ENCODE results near the gene CNP. TPM values are rescaled to one million over a fixed set of nuclear protein-coding genes. Genes with fewer than 3 reads are reported as not detected.
A peak's percentile ranks its signal among the peaks of the same experiment; 100 is the strongest.
"Not testable (repeated sequence)": the region's sequence is repeated elsewhere in the genome, so short reads cannot be mapped to it uniquely, and the experiment has no call there.

CNP gene
- total RNA-seq, 1 donor: 87.6 TPM

GRCh38 chr17:42009170-42009569 is 42.6 kb downstream of the CNP start:
- DNase-seq (ENCODE audit: insufficient read length, low spot score, missing footprints): no peak
- Histone ChIP-seq H3K4me2 (ENCODE audit: insufficient read depth, low read length) (no peak overlapping the region), H3K27me3 (ENCODE audit: insufficient read depth, low read length) (no peaks in the 10 kb centered on the region), H3K4me3 (ENCODE audit: insufficient read depth, low read length) (no peak overlapping the region), H2AFZ (ENCODE audit: low read length) (no peak overlapping the region), H3K27ac (ENCODE audit: low read depth, low read length) (peak overlapping the region; percentile 41), H3K9me3 (ENCODE audit: low read depth, low read length) (no peaks in the 10 kb centered on the region), H3K36me3 (ENCODE audit: insufficient read depth, low read length) (peaks cover 4% of the 10 kb centered on the region), H3K79me2 (ENCODE audit: insufficient read depth, low read length) (peaks cover 94% of the 10 kb centered on the region), H3K4me1 (ENCODE audit: insufficient read depth, low read length) (peaks cover 63% of the 10 kb centered on the region), H4K20me1 (ENCODE audit: insufficient read depth, low read length) (peaks cover 35% of the 10 kb centered on the region)
- TF ChIP-seq CTCF (IDR thresholded peaks at IDR 0.05; ENCODE audit: extremely low read depth, low read depth, low read length): peak; percentile 45

- Histone ChIP-seq H4K20me1 (ENCODE audit: insufficient read depth, low read length) (peaks cover 24% of the 10 kb centered on the region), H3K79me2 (ENCODE audit: insufficient read depth, low read length) (peaks cover 94% of the 10 kb centered on the region), H3K4me1 (ENCODE audit: insufficient read depth, low read length) (peaks cover 51% of the 10 kb centered on the region), H3K4me2 (ENCODE audit: insufficient read depth, low read length) (peak overlapping the region; percentile 62), H3K27ac (ENCODE audit: low read depth, low read length) (peak overlapping the region; percentile 47)
- not testable (repeated sequence) for DNase-seq (ENCODE audit: insufficient read length, low spot score, missing footprints); H3K36me3 ChIP-seq (ENCODE audit: insufficient read depth, low read length); H2AFZ ChIP-seq (ENCODE audit: low read length); H3K9me3 ChIP-seq (ENCODE audit: low read depth, low read length); H3K27me3 ChIP-seq (ENCODE audit: insufficient read depth, low read length); H3K4me3 ChIP-seq (ENCODE audit: insufficient read depth, low read length)
These were observed 43.7 kb downstream of the CNP start for GRCh38 chr17:42010266-42010680.

GRCh38 chr17:42010898-42011516 is 44.4 kb downstream of the CNP start:
- no peaks in the 10 kb centered on the region for H3K27me3 ChIP-seq (ENCODE audit: insufficient read depth, low read length)
- no peak overlapping the region for H2AFZ ChIP-seq (ENCODE audit: low read length)
- H4K20me1 ChIP-seq (ENCODE audit: insufficient read depth, low read length): peaks cover 22% of the 10 kb centered on the region
- peaks cover 4% of the 10 kb centered on the region for H3K36me3 ChIP-seq (ENCODE audit: insufficient read depth, low read length)
- H3K9me3 ChIP-seq (ENCODE audit: low read depth, low read length): no peaks in the 10 kb centered on the region
- no peak overlapping the region for H3K4me3 ChIP-seq (ENCODE audit: insufficient read depth, low read length)
- DNase-seq (ENCODE audit: insufficient read length, low spot score, missing footprints): peak; percentile 79
- peaks cover 95% of the 10 kb centered on the region for H3K79me2 ChIP-seq (ENCODE audit: insufficient read depth, low read length)
- no peak for TF ChIP-seq CTCF (IDR thresholded peaks at IDR 0.05; ENCODE audit: extremely low read depth, low read depth, low read length)
- peaks cover 53% of the 10 kb centered on the region for H3K4me1 ChIP-seq (ENCODE audit: insufficient read depth, low read length)
- peak overlapping the region; percentile 47 for H3K27ac ChIP-seq (ENCODE audit: low read depth, low read length)
- H3K4me2 ChIP-seq (ENCODE audit: insufficient read depth, low read length): peak overlapping the region; percentile 62

GRCh38 chr17:42012363-42012762 is 45.8 kb downstream of the CNP start:
- not testable (repeated sequence) for H3K27me3 ChIP-seq (ENCODE audit: insufficient read depth, low read length); H3K36me3 ChIP-seq (ENCODE audit: insufficient read depth, low read length); H3K9me3 ChIP-seq (ENCODE audit: low read depth, low read length); H2AFZ ChIP-seq (ENCODE audit: low read length); H3K27ac ChIP-seq (ENCODE audit: low read depth, low read length); H3K4me3 ChIP-seq (ENCODE audit: insufficient read depth, low read length); H3K4me2 ChIP-seq (ENCODE audit: insufficient read depth, low read length); DNase-seq (ENCODE audit: insufficient read length, low spot score, missing footprints)
- H4K20me1 ChIP-seq (ENCODE audit: insufficient read depth, low read length): peaks cover 16% of the 10 kb centered on the region
- H3K79me2 ChIP-seq (ENCODE audit: insufficient read depth, low read length): peaks cover 94% of the 10 kb centered on the region
- peaks cover 49% of the 10 kb centered on the region for H3K4me1 ChIP-seq (ENCODE audit: insufficient read depth, low read length)

GRCh38 chr17:42013740-42014139 is 47.1 kb downstream of the CNP start:
- H4K20me1 ChIP-seq (ENCODE audit: insufficient read depth, low read length): peaks cover 15% of the 10 kb centered on the region
- not testable (repeated sequence) for H3K9me3 ChIP-seq (ENCODE audit: low read depth, low read length); H2AFZ ChIP-seq (ENCODE audit: low read length); H3K27ac ChIP-seq (ENCODE audit: low read depth, low read length); H3K4me3 ChIP-seq (ENCODE audit: insufficient read depth, low read length); DNase-seq (ENCODE audit: insufficient read length, low spot score, missing footprints); H3K4me2 ChIP-seq (ENCODE audit: insufficient read depth, low read length); H3K36me3 ChIP-seq (ENCODE audit: insufficient read depth, low read length); H3K27me3 ChIP-seq (ENCODE audit: insufficient read depth, low read length)
- peaks cover 85% of the 10 kb centered on the region for H3K79me2 ChIP-seq (ENCODE audit: insufficient read depth, low read length)
- peaks cover 55% of the 10 kb centered on the region for H3K4me1 ChIP-seq (ENCODE audit: insufficient read depth, low read length)

Data from osteoblast (primary cell).